Mesothelial cell of epicardium (in vitro differentiated cells): ENCODE data around the gene FAM210A. TPM values are rescaled to one million over a fixed set of nuclear protein-coding genes. Genes with fewer than 3 reads are reported as not detected.

Source experiments
- DNase-seq, 2 experiments: peaks; one replicate each; pipeline ENCODE4 v3.0.0; 2021; ENCODE audit warnings: low spot score in 2 of 2; ENCODE audit not compliant: unreplicated experiment in 2 of 2
- H3K27ac Mint-ChIP-seq: 2 replicates; pipeline ENCODE4 v1.8.0; 2021; ENCODE audit warnings: mixed read lengths
- H3K27me3 Mint-ChIP-seq: 2 replicates; pipeline ENCODE4 v1.8.0; 2021; ENCODE audit warnings: low read depth, mixed read lengths
- H3K36me3 Mint-ChIP-seq: 2 replicates; pipeline ENCODE4 v1.8.0; 2021; ENCODE audit warnings: mixed read lengths
- H3K4me1 Mint-ChIP-seq: 2 replicates; pipeline ENCODE4 v1.8.0; 2021; ENCODE audit warnings: mixed read lengths
- H3K4me3 Mint-ChIP-seq: 2 replicates; pipeline ENCODE4 v1.8.0; 2021; ENCODE audit warnings: mild to moderate bottlenecking, moderate library complexity, mixed read lengths
- H3K9me3 Mint-ChIP-seq: 2 replicates; pipeline ENCODE4 v1.8.0; 2021; ENCODE audit warnings: mixed read lengths
- CTCF ChIP-seq: fragments of 200-600 bp; sonication (generic); IDR thresholded peaks from one replicate; pipeline ENCODE4 v1.5.0; 2021; ENCODE audit warnings: antibody characterized with exemption; ENCODE audit not compliant: unreplicated experiment
- total RNA-seq: library from RNA; stranded (reverse); gene quantifications from 3 replicates; pipeline ENCODE4 v1.2.1, GENCODE V29; 2021

FAM210A gene
- total RNA-seq, 1 donor from 2014 or later, result 16.6 TPM

- DNase-seq, result no peak
- no peak overlapping the region for H3K27ac Mint-ChIP-seq
- no peak for TF ChIP-seq CTCF
- peaks cover 3% of the 10 kb centered on the region for H3K27me3 Mint-ChIP-seq
- H3K4me3 Mint-ChIP-seq, result no peak overlapping the region
- no peaks in the 10 kb centered on the region for H3K9me3 Mint-ChIP-seq
- H3K36me3 Mint-ChIP-seq, result no peaks in the 10 kb centered on the region
- H3K4me1 Mint-ChIP-seq, result peaks cover 5% of the 10 kb centered on the region
Measured at GRCh38 chr18:13649397-13650390, 76.7 kb downstream of the FAM210A start.

GRCh38 chr18:13647761-13648160, 78.6 kb downstream of the FAM210A start:
- no peaks in the 10 kb centered on the region for H3K27me3 Mint-ChIP-seq
- no peak for TF ChIP-seq CTCF
- DNase-seq, result no peak
- no peak overlapping the region for H3K27ac Mint-ChIP-seq
- peaks cover 3% of the 10 kb centered on the region for H3K4me1 Mint-ChIP-seq
- H3K9me3 Mint-ChIP-seq, result no peaks in the 10 kb centered on the region
- no peaks in the 10 kb centered on the region for H3K36me3 Mint-ChIP-seq
- H3K4me3 Mint-ChIP-seq, result no peak overlapping the region

- no peak for DNase-seq
- H3K9me3 Mint-ChIP-seq, result no peaks in the 10 kb centered on the region
- no peak overlapping the region for H3K4me3 Mint-ChIP-seq
- no peak for TF ChIP-seq CTCF
- H3K4me1 Mint-ChIP-seq, result peaks cover 3% of the 10 kb centered on the region
- no peaks in the 10 kb centered on the region for H3K27me3 Mint-ChIP-seq
- H3K27ac Mint-ChIP-seq, result no peak overlapping the region
- H3K36me3 Mint-ChIP-seq, result no peaks in the 10 kb centered on the region
Measured at GRCh38 chr18:13646633-13647032, 79.7 kb downstream of the FAM210A start.

GRCh38 chr18:13645093-13645492, 81.3 kb downstream of the FAM210A start:
- H3K27ac Mint-ChIP-seq, result no peak overlapping the region

GRCh38 chr18:13643261-13643751, 83.1 kb downstream of the FAM210A start:
- peaks cover 4% of the 10 kb centered on the region for H3K36me3 Mint-ChIP-seq
- H3K27ac Mint-ChIP-seq, result no peak overlapping the region
- DNase-seq, result no peak
- no peak for TF ChIP-seq CTCF
- H3K9me3 Mint-ChIP-seq, result peaks cover 6% of the 10 kb centered on the region
- H3K27me3 Mint-ChIP-seq, result no peaks in the 10 kb centered on the region
- peaks cover 3% of the 10 kb centered on the region for H3K4me1 Mint-ChIP-seq
- H3K4me3 Mint-ChIP-seq, result no peak overlapping the region

More at GRCh38 chr18:13645093-13645492, 81.3 kb downstream of the FAM210A start:
- Mint-ChIP-seq H3K4me3 (no peak overlapping the region), H3K27me3 (no peaks in the 10 kb centered on the region), H3K4me1 (peaks cover 3% of the 10 kb centered on the region), H3K9me3 (peaks cover 6% of the 10 kb centered on the region), H3K36me3 (peaks cover 4% of the 10 kb centered on the region)
- DNase-seq, result no peak
- TF ChIP-seq CTCF, result no peak
